Gastroesophageal sphincter (tissue), 4 donors: ENCODE measurements around the gene SLC39A11. TPM values are rescaled to one million over a fixed set of nuclear protein-coding genes. Genes with fewer than 3 reads are reported as not detected.
"Not testable (repeated sequence)": the region's sequence is repeated elsewhere in the genome, so short reads cannot be mapped to it uniquely, and the experiment has no call there.

Source experiments
- ATAC-seq: fragments of 150-250 bp; one replicate; pipeline ENCODE4 v1.9.1; 2016; ENCODE audit warnings: mild to moderate bottlenecking, moderate library complexity
- H3K27ac ChIP-seq, 4 donors: fragments of 200-600 bp; sonication (generic) in 3 of 4; 1 replicate in 3 of 4; 2 replicates in 1 of 4; pipeline ENCODE4 v1.5.1; 2016 to 2019
- H3K27me3 ChIP-seq: fragments of 200-600 bp; sonication (generic); one replicate; pipeline ENCODE4 v1.5.1; 2019
- H3K36me3 ChIP-seq, 2 donors: fragments of 200-600 bp; sonication (generic); one replicate each; pipeline ENCODE4 v1.5.1; 2019; ENCODE audit warnings: control low read depth in 1 of 2
- H3K4me1 ChIP-seq, 3 donors: fragments of 200-600 bp; sonication (generic); 1 replicate in 2 of 3; 2 replicates in 1 of 3; pipeline ENCODE4 v1.5.1; 2016 to 2019; ENCODE audit warnings: control low read depth in 2 of 3
- H3K4me3 ChIP-seq, 2 donors: fragments of 200-600 bp; sonication (generic); one replicate each; pipeline ENCODE4 v1.5.1; 2019; ENCODE audit warnings: mild to moderate bottlenecking in 1 of 2, moderate library complexity in 1 of 2
- H3K9me3 ChIP-seq, 3 donors: fragments of 200-600 bp; sonication (generic); one replicate each; pipeline ENCODE4 v1.5.1; 2017 to 2019; ENCODE audit warnings: control low read depth in 2 of 3
- CTCF ChIP-seq, 4 experiments: fragments of 200-600 bp in 2 of 4; fragments of 450-650 bp in 2 of 4; sonication (generic) in 1 of 4; IDR thresholded peaks; one replicate each; pipeline ENCODE4 v1.5.1; 2017 to 2019; ENCODE audit warnings: antibody characterized with exemption in 4 of 4, mild to moderate bottlenecking in 2 of 4, moderate library complexity in 2 of 4
- EP300 ChIP-seq: sonication (generic); formaldehyde crosslinking; IDR thresholded peaks from one replicate; pipeline ENCODE4 v1.6.1; 2017; ENCODE audit warnings: antibody characterized with exemption, mild to moderate bottlenecking
- POLR2A ChIP-seq, 2 donors: fragments of 450-650 bp; IDR thresholded peaks; one replicate each; pipeline ENCODE4 v1.6.1; 2017; ENCODE audit warnings: antibody characterized with exemption in 2 of 2, mild to moderate bottlenecking in 2 of 2, moderate library complexity in 1 of 2
- POLR2AphosphoS5 ChIP-seq: sonication (generic); formaldehyde crosslinking; IDR thresholded peaks from one replicate; pipeline ENCODE4 v1.6.1; 2017; ENCODE audit warnings: antibody characterized with exemption
- WGBS, 2 donors: methylation state at CpG; one replicate each; pipeline ENCODE4 v1.1.5; 2018; ENCODE audit warnings: low coverage in 1 of 2; 5-methylcytosine and 5-hydroxymethylcytosine counted together
- total RNA-seq, 4 donors: library from RNA; depleted of rRNA; stranded (reverse); fragments of >200 nt; gene quantifications; one replicate each; pipeline ENCODE4 v1.1.0, GENCODE V29; 2016

SLC39A11 gene
- total RNA-seq, 4 donors from 2014 or later = 11.6 to 16.8 (median 14.5) TPM

GRCh38 chr17:72774236-72774635 is 318.3 kb downstream of the SLC39A11 start:
- WGBS, 2 donors = 81 to 89% methylated on average over 2 to 3 of the region's 4 CpGs
- H3K9me3 ChIP-seq = peaks cover 0 to 17% (median 0%) of the 10 kb centered on the region in 3 donors
- H3K27me3 ChIP-seq = no peaks in the 10 kb centered on the region
- H3K27ac ChIP-seq = no peak overlapping the region
- H3K4me3 ChIP-seq = no peak overlapping the region
- no peaks in the 10 kb centered on the region for H3K4me1 ChIP-seq
- peaks cover 0 to 43% of the 10 kb centered on the region in 2 donors for H3K36me3 ChIP-seq
- TF ChIP-seq EP300 = no peak
- no peak for ATAC-seq

- H3K27me3 ChIP-seq, H3K4me3 ChIP-seq, H3K27ac ChIP-seq, H3K4me1 ChIP-seq, ATAC-seq: not testable (repeated sequence)
- H3K9me3 ChIP-seq = peaks cover 0 to 20% (median 0%) of the 10 kb centered on the region in 3 donors
- H3K36me3 ChIP-seq = peaks cover 0 to 44% of the 10 kb centered on the region in 2 donors
- 89 to 100% methylated on average over 1 of the region's 1 CpG for WGBS, 2 donors
Observed at GRCh38 chr17:72773225-72773624, 319.3 kb downstream of the SLC39A11 start.

- 88 to 100% methylated on average over 3 to 5 of the region's 7 CpGs for WGBS, 2 donors
- H3K9me3 ChIP-seq = peaks cover 0 to 28% (median 0%) of the 10 kb centered on the region in 3 donors
- ATAC-seq = no peak
- H3K4me1 ChIP-seq = no peaks in the 10 kb centered on the region
- no peak overlapping the region for H3K4me3 ChIP-seq
- H3K27me3 ChIP-seq = no peaks in the 10 kb centered on the region
- peaks cover 0 to 53% of the 10 kb centered on the region in 2 donors for H3K36me3 ChIP-seq
- TF ChIP-seq CTCF (IDR thresholded peaks at IDR 0.05) = no peak
- no peak overlapping the region for H3K27ac ChIP-seq
Observed at GRCh38 chr17:72772331-72772821, 320.1 kb downstream of the SLC39A11 start.

- no peak for TF ChIP-seq CTCF (IDR thresholded peaks at IDR 0.05)
- Histone ChIP-seq H3K4me3 (no peak overlapping the region), H3K36me3 (peaks cover 0 to 57% of the 10 kb centered on the region in 2 donors), H3K4me1 (no peaks in the 10 kb centered on the region), H3K9me3 (peaks cover 0 to 35% (median 0%) of the 10 kb centered on the region in 3 donors), H3K27ac (no peak overlapping the region), H3K27me3 (no peaks in the 10 kb centered on the region)
- WGBS, 2 donors = 74 to 83% methylated on average over 3 of the region's 3 CpGs
- no peak for ATAC-seq
Observed at GRCh38 chr17:72771734-72772133, 320.8 kb downstream of the SLC39A11 start.

- TF ChIP-seq EP300 (no peak), POLR2AphosphoS5 (no peak), CTCF (IDR thresholded peaks at IDR 0.05) (no peak), POLR2A (IDR thresholded peaks at IDR 0.05) (no peak)
- no peaks in the 10 kb centered on the region for H3K27me3 ChIP-seq
- H3K4me3 ChIP-seq = no peak overlapping the region
- no peak overlapping the region for H3K27ac ChIP-seq
- no peaks in the 10 kb centered on the region for H3K4me1 ChIP-seq
- ATAC-seq = no peak
- H3K9me3 ChIP-seq = peaks cover 0 to 38% (median 0%) of the 10 kb centered on the region in 3 donors
- peaks cover 0 to 33% of the 10 kb centered on the region in 2 donors for H3K36me3 ChIP-seq
- 69 to 83% methylated on average over 3 to 4 of the region's 4 CpGs for WGBS, 2 donors
Observed at GRCh38 chr17:72766761-72767356, 325.6 kb downstream of the SLC39A11 start.

GRCh38 chr17:72765368-72766153 is 326.9 kb downstream of the SLC39A11 start:
- H3K4me1 ChIP-seq = no peaks in the 10 kb centered on the region
- no peak overlapping the region for H3K4me3 ChIP-seq
- no peaks in the 10 kb centered on the region for H3K27me3 ChIP-seq
- peaks cover 0 to 20% of the 10 kb centered on the region in 2 donors for H3K36me3 ChIP-seq
- H3K27ac ChIP-seq = no peak overlapping the region
- ATAC-seq = no peak
- WGBS, 2 donors = 79 to 83% methylated on average over 5 of the region's 11 CpGs
- TF ChIP-seq POLR2A (IDR thresholded peaks at IDR 0.05) (no peak), POLR2AphosphoS5 (no peak), EP300 (no peak), CTCF (IDR thresholded peaks at IDR 0.05) (no peak)
- H3K9me3 ChIP-seq = peaks cover 0 to 31% (median 0%) of the 10 kb centered on the region in 3 donors
